GM12873 (cell line): ENCODE data around the gene ITGA6.

Experiments used
- CTCF ChIP-seq: IDR thresholded peaks from 2 replicates; pipeline ENCODE4 v1.5.1; 2012; ENCODE audit warnings: low read depth, mild to moderate bottlenecking, moderate library complexity, low read length, control low read depth; ENCODE audit not compliant: insufficient read depth; ENCODE audit errors: missing control alignments

Gene ITGA6

GRCh38 chr2:172395503-172395902 is 31.9 kb upstream of the ITGA6 start:
- TF ChIP-seq CTCF = no peak

- TF ChIP-seq CTCF = no peak
Observed at GRCh38 chr2:172397148-172397834, 30.1 kb upstream of the ITGA6 start.

- TF ChIP-seq CTCF = no peak
Observed at GRCh38 chr2:172398440-172398839, 28.9 kb upstream of the ITGA6 start.

GRCh38 chr2:172399765-172400164 is 27.6 kb upstream of the ITGA6 start:
- no peak for TF ChIP-seq CTCF

- TF ChIP-seq CTCF = no peak
Observed at GRCh38 chr2:172402198-172402597, 25.2 kb upstream of the ITGA6 start.

- TF ChIP-seq CTCF = no peak
Observed at GRCh38 chr2:172403402-172403801, 24.0 kb upstream of the ITGA6 start.

- no peak for TF ChIP-seq CTCF
Observed at GRCh38 chr2:172403881-172404468, 23.4 kb upstream of the ITGA6 start.
